Measurements from ENCODE around the gene RTRAF. TPM values are rescaled to one million over a fixed set of nuclear protein-coding genes. Genes with fewer than 3 reads are reported as not detected.

Gene RTRAF
- total and polyA plus RNA-seq, 4 donors = 84.1 to 167 (median 134) TPM

GRCh38 chr14:51950007-51950406 lies 39.3 kb upstream of the RTRAF start:
- 84 to 96% methylated on average over 2 of the region's 2 CpGs for WGBS, 2 donors
- DNase-seq (peak in 1 of 3 donors; percentile 26), ATAC-seq (ENCODE audit: insufficient read depth, low FRiP score) (no peak)
- TF ChIP-seq CTCF (IDR thresholded peaks at IDR 0.05; ENCODE audit: control extremely low read depth, extremely low read depth) = no peak
- no peaks in the 10 kb centered on the region for H3K4me1 ChIP-seq (ENCODE audit: control insufficient read depth in 5 of 5, insufficient read depth in 5 of 5, low read length in 5 of 5)
- H3K4me3 ChIP-seq = no peak overlapping the region
- no peaks in the 10 kb centered on the region for H3K27me3 ChIP-seq (ENCODE audit: control insufficient read depth in 3 of 3, insufficient read depth in 3 of 3, low read length in 2 of 3)
- peaks cover 0 to 18% (median 8%) of the 10 kb centered on the region in 4 donors for H3K36me3 ChIP-seq (ENCODE audit: control insufficient read depth in 4 of 4, insufficient read depth in 4 of 4, low read length in 4 of 4)
- no peak overlapping the region for H3K27ac ChIP-seq (ENCODE audit: low read depth in 1 of 2, low read length in 1 of 2)
- peaks cover 0 to 7% (median 0%) of the 10 kb centered on the region in 4 donors for H3K9me3 ChIP-seq (ENCODE audit: control insufficient read depth in 4 of 4, insufficient read depth in 3 of 4, low read length in 3 of 4)
- no peak overlapping the region for H3K9ac ChIP-seq (ENCODE audit: insufficient read depth in 1 of 2, low read length in 2 of 2)

GRCh38 chr14:51951656-51952055 lies 37.7 kb upstream of the RTRAF start:
- Histone ChIP-seq H3K4me1 (ENCODE audit: control insufficient read depth in 5 of 5, insufficient read depth in 5 of 5, low read length in 5 of 5) (no peaks in the 10 kb centered on the region), H3K9me3 (ENCODE audit: control insufficient read depth in 4 of 4, insufficient read depth in 3 of 4, low read length in 3 of 4) (peaks cover 0 to 7% (median 0%) of the 10 kb centered on the region in 4 donors), H3K4me3 (no peak overlapping the region), H3K9ac (ENCODE audit: insufficient read depth in 1 of 2, low read length in 2 of 2) (no peak overlapping the region), H3K36me3 (ENCODE audit: control insufficient read depth in 4 of 4, insufficient read depth in 4 of 4, low read length in 4 of 4) (peaks cover 0 to 21% (median 9%) of the 10 kb centered on the region in 4 donors), H3K27ac (ENCODE audit: low read depth in 1 of 2, low read length in 1 of 2) (no peak overlapping the region), H3K27me3 (ENCODE audit: control insufficient read depth in 3 of 3, insufficient read depth in 3 of 3, low read length in 2 of 3) (no peaks in the 10 kb centered on the region)
- ATAC-seq (ENCODE audit: insufficient read depth, low FRiP score) = no peak
- WGBS, 2 donors = 44 to 79% methylated on average over 3 of the region's 3 CpGs
- no peak for TF ChIP-seq CTCF (IDR thresholded peaks at IDR 0.05; ENCODE audit: control extremely low read depth, extremely low read depth)
- DNase-seq = peak in 2 of 3 donors; percentile 51 to 57

DNA sequence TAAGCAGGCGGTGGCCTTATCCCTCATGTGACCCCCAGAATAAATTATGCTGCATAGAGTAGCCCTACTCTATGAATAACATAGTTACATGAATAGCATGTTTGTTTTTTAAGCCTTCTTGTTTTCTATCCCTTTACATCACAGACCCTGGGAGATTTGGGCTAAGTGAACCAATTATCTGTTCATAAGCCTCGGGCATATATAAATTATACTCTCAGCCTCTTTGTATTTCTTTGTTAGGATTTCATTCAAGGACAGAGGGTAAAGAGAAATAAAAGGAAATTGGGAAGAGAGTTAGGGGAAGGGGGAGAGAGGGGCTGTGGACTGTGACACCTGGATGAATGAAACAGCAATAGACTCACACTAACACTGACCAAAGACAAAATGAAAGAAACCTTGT lies 35.3 kb upstream of the RTRAF start:
- no peak for ATAC-seq (ENCODE audit: insufficient read depth, low FRiP score)
- 94 to 95% methylated on average over 2 of the region's 2 CpGs for WGBS, 2 donors

More for the DNA sequence above, 35.3 kb upstream of the RTRAF start:
- Histone ChIP-seq H3K9ac (ENCODE audit: insufficient read depth in 1 of 2, low read length in 2 of 2) (no peak overlapping the region), H3K4me3 (no peak overlapping the region), H3K27ac (ENCODE audit: low read depth in 1 of 2, low read length in 1 of 2) (no peak overlapping the region), H3K27me3 (ENCODE audit: control insufficient read depth in 3 of 3, insufficient read depth in 3 of 3, low read length in 2 of 3) (no peaks in the 10 kb centered on the region), H3K36me3 (ENCODE audit: control insufficient read depth in 4 of 4, insufficient read depth in 4 of 4, low read length in 4 of 4) (peaks cover 0 to 31% (median 10%) of the 10 kb centered on the region in 4 donors), H3K4me1 (ENCODE audit: control insufficient read depth in 5 of 5, insufficient read depth in 5 of 5, low read length in 5 of 5) (no peaks in the 10 kb centered on the region), H3K9me3 (ENCODE audit: control insufficient read depth in 4 of 4, insufficient read depth in 3 of 4, low read length in 3 of 4) (peaks cover 1 to 9% (median 6%) of the 10 kb centered on the region in 4 donors)
- DNase-seq = no peak
- TF ChIP-seq CTCF (IDR thresholded peaks at IDR 0.05; ENCODE audit: control extremely low read depth, extremely low read depth) = no peak
